Measurements from ENCODE around the gene DDB1.

GRCh38 chr11:61303725-61304124 lies 29.2 kb downstream of the DDB1 start:
- TF ChIP-seq CTCF (IDR thresholded peaks at IDR 0.05): no peak
- no peak for TF ChIP-seq POLR2A (IDR thresholded peaks at IDR 0.05; ENCODE audit: low read depth)
- TF ChIP-seq POLR2AphosphoS5 (IDR thresholded peaks at IDR 0.05): no peak
- no peak for TF ChIP-seq EP300 (IDR thresholded peaks at IDR 0.05)

Measured in esophagus muscularis mucosa (tissue), 4 donors.